SIG-M5 (cell line): ENCODE results near the gene U2AF2.

Experiments used
- DNase-seq: peaks from one replicate; lab custom pipeline; 2025; lab: John Stamatoyannopoulos, UW

The U2AF2 gene

GRCh38 chr19:55654868-55655647, at the start of gene U2AF2:
U2AF2 (plus strand) TSS chr19:55655035; CDS start chr19:55655105, 70 bp downstream.
- DNase-seq, result no peak

DNA sequence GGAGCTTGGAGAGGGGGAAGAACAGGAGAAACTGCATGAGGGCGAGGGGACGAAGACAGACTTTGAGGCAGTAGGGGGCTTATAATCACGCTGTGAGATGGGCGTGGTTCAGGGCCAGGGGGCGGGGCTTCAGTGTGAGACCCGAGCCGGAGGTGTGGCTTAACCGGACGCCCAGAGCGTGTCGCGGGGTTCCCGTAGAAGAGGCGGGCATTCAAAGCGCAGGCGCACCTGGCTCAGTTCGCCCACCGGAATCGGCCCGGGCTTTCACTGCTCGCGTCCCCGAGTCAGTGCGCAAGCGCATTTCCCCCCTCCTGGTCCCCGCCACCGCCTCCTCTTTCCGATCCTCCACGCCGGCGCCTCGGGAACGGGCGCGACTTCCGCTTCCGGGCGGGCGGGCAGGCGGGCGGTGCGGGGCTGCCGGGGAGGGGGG, 49.6 kb upstream of the U2AF2 start:
- peak; percentile 77 for DNase-seq

- no peak for DNase-seq
Measured at GRCh38 chr19:55605637-55606470, 49.0 kb upstream of the U2AF2 start, which contains the start of gene ZNF865. ZNF865 (plus strand) TSS chr19:55605647; CDS start chr19:55613619, 7,972 bp downstream.

DNA sequence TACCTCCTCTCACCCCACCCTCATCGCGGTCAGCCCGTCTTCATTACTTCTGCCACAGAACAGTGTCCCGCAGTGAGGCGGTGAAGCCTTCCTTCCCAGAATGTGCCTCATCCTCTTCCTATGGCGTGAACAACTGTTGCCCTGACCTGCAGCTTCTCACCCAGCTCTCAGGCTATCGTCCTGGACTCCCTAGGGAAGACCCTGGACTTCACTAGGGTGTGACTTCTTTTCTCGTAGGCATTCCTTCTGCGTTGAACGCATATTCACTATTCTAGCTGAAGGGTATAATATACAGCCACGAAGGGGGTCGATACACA, 48.4 kb upstream of the U2AF2 start:
- no peak for DNase-seq

- no peak for DNase-seq
Measured at GRCh38 chr19:55606817-55607216, 48.0 kb upstream of the U2AF2 start.

DNA sequence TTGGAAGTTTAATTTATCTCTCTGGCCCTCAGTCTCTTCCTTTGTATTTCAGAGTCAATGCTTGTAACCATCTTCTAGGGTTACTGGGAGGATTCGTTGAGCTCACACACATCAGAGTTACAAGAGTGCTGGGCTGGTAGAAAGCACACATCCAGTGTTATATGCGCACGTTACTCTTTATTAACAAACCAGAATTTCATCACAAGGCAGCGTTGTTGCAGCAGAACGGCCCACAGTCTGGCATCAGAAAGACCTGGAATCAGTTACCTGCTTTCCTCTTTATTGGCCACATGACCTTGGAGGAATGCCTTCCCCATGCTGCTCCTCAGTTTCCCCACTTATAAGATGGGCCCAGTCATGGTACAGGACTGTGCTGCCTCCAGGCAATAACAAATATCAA, 45.5 kb upstream of the U2AF2 start:
- no peak for DNase-seq

- no peak for DNase-seq
Measured at GRCh38 chr19:55611300-55611982, 43.4 kb upstream of the U2AF2 start.

GRCh38 chr19:55611983-55612645, 42.7 kb upstream of the U2AF2 start:
- no peak for DNase-seq

DNA sequence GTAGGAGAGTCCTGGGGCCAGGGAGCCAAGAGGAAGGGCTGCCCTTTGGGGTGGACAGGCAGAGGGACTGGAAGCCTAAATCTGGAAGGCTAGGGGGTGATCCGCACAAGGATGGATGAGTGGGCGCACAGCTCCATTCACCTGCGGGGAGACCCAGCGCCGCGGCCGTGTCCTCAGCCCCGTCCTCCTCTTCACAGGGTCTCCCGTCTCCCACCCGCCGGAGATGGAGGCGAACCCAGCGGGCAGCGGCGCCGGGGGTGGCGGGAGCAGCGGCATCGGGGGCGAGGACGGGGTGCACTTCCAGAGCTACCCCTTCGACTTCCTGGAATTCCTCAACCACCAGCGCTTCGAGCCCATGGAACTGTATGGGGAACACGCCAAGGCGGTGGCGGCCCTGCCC, 41.4 kb upstream of the U2AF2 start:
- no peak for DNase-seq

DNA sequence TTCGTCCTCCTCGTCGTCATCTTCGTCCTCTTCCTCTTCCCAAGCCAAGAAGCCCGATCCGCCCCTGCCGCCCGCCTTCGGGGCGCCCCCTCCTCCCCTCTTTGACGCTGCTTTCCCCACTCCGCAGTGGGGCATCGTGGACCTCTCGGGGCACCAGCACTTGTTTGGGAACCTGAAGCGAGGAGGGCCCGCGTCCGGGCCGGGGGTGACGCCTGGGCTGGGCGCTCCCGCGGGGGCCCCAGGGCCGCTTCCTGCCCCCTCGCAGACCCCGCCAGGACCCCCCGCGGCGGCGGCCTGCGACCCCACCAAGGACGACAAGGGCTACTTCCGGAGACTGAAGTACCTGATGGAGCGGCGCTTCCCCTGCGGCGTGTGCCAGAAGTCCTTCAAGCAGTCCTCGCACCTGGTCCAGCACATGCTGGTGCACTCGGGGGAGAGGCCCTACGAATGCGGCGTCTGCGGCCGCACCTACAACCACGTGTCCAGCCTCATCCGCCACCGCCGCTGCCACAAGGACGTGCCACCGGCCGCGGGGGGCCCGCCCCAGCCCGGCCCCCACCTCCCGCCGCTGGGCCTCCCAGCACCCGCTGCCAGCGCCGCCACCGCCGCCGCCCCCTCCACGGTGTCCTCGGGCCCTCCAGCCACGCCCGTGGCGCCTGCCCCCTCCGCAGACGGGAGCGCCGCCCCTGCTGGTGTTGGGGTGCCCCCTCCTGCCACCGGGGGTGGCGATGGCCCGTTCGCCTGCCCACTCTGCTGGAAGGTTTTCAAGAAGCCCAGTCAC, 40.7 kb upstream of the U2AF2 start:
- DNase-seq, result no peak

DNA sequence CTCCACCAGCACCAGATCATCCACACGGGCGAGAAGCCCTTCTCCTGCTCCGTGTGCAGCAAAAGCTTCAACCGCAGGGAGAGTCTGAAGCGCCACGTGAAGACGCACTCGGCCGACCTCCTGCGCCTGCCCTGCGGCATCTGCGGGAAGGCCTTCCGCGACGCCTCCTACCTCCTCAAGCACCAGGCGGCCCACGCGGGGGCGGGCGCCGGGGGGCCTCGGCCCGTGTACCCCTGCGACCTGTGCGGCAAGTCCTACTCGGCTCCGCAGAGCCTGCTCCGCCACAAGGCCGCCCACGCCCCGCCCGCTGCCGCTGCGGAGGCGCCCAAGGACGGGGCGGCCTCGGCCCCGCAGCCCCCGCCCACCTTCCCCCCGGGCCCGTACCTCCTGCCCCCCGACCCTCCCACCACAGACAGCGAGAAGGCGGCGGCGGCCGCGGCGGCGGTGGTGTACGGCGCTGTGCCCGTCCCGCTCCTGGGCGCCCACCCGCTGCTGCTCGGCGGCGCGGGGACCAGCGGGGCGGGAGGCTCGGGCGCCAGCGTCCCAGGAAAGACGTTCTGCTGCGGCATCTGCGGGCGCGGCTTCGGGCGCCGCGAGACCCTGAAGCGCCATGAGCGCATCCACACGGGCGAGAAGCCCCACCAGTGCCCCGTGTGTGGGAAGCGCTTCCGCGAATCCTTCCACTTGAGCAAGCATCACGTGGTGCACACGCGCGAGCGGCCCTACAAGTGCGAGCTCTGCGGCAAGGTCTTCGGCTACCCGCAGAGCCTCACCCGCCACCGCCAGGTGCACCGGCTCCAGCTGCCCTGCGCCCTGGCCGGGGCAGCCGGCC, 39.9 kb upstream of the U2AF2 start:
- no peak for DNase-seq

GRCh38 chr19:55615543-55616394, 39.1 kb upstream of the U2AF2 start:
- no peak for DNase-seq

DNA sequence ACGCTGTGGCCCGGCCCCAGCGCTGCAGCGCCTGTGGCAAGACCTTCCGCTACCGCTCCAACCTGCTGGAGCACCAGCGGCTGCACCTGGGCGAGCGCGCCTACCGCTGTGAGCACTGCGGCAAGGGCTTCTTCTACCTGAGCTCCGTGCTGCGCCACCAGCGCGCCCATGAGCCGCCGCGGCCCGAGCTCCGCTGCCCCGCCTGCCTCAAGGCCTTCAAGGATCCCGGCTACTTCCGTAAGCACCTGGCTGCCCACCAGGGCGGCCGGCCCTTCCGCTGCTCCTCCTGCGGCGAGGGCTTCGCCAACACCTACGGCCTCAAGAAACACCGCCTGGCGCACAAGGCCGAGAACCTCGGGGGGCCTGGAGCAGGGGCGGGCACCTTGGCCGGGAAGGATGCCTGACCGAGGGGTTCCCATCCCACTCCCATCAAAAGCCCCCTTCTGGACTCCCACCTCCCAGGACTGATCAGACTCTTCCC, 38.4 kb upstream of the U2AF2 start:
- no peak for DNase-seq

GRCh38 chr19:55617426-55617825, 37.4 kb upstream of the U2AF2 start:
- DNase-seq, result no peak

DNA sequence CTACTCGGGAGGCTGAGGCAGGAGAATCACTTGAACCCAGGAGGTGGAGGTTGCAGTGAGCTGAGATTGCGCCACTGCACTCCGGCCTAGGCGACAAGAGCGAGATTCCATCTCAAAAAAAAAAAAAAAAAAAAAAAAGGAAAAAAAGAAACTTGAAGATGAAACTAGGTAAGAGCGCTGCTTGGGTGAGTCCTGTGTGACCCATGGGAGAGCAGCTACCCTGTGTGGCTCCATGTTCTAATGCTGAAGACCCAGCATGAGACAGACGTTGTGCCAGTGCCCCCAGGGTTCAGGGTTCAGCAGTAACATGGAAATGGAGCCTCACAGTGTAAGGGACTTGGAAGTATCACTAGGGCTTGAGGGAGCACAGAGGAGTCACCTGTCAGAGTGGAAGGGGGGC, 36.4 kb upstream of the U2AF2 start:
- no peak for DNase-seq

DNA sequence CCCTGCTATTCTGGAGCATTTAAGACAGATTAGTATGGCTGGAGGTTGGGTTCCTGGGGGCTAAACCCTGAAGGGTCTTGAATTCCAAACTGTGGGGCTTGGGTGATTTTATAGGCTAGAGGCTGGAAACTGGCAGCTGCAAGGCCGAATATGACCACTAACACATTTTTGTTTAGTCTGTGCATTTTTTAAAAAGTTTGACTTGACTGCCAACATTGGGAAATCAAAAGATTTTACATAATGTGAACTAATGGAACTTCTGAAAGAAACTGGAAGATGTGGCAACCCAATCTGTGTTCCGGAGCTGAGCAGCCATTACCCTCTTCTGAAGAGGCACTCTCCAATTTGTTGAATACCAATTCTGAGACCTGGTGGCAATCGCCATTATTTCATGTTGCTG, 35.5 kb upstream of the U2AF2 start:
- no peak for DNase-seq

- no peak for DNase-seq
Measured at GRCh38 chr19:55620410-55621204, 34.2 kb upstream of the U2AF2 start.

DNA sequence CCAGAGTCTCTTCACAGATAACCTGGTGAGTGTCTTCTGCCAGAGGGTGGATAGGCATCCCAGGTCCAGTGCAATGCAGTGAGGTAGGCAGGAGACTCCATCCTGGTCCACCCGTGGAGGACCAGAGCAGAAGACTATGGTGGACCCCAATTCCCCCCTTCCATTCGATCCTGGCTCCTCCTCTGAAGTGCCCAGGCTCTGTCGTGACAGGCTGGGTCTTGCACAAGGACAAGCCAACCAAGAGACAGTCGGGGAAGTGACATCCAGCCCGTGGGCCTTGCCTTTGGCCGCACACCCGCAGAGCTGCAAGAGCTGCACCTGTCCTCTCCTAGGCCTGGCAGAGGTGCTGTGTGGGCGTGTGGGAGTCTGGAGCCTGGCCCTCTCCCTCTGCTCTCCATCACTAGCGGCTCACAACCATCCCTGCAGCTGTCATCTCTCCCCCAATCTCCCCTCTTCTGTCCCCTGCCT, 33.6 kb upstream of the U2AF2 start:
- no peak for DNase-seq
